Activated CD4-positive, CD25-positive, alpha-beta regulatory T cell treated with anti-CD3 and anti-CD28 coated beads, Interleukin-2, amount 50 U/mL, for 24 hours (primary cell): ENCODE measurements around the gene CAMKK1.
"Not testable (repeated sequence)": the region's sequence is repeated elsewhere in the genome, so short reads cannot be mapped to it uniquely, and the experiment has no call there.

ENCODE experiments used
- ATAC-seq, 2 donors: fragments of 150-1000 bp; cut with Tn5 transposase; one replicate each; pipeline ENCODE4 v1.10.0; 2021; ENCODE audit warnings: mild to moderate bottlenecking in 1 of 2, moderate library complexity in 1 of 2

The CAMKK1 gene

GRCh38 chr17:3844556-3844955 is 48.3 kb downstream of the CAMKK1 start:
- ATAC-seq: not testable (repeated sequence)

DNA sequence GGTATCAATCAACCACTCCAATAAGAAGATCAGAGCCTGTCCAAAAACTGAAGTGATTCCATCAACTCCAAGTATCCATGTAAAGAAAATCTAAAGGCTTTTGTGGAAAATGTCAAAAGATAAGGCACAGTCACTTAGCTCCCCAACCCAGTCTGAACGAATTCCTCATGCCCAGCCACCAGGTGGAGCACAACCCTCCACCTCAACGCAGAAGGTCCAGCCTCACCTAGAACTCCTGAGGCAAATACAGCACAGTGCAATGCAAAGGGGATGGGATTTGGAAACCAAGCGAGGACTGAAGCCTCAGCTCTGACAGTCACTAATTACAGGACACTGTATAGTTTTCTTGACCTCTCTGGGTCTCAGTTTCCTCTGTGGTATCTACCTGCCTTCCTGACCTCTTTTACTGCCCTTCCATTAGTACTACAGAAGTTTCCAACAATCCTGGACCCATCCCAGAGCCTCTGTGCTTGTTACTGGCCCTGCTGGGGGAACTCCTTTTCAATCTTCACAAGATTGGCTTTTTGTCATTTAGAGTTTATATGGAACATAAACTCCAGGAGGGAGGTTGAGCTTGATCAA is 48.8 kb downstream of the CAMKK1 start:
- no peak for ATAC-seq

GRCh38 chr17:3838206-3838605 is 54.6 kb downstream of the CAMKK1 start:
- ATAC-seq: no peak

GRCh38 chr17:3836551-3836950 is 56.3 kb downstream of the CAMKK1 start:
- no peak for ATAC-seq

DNA sequence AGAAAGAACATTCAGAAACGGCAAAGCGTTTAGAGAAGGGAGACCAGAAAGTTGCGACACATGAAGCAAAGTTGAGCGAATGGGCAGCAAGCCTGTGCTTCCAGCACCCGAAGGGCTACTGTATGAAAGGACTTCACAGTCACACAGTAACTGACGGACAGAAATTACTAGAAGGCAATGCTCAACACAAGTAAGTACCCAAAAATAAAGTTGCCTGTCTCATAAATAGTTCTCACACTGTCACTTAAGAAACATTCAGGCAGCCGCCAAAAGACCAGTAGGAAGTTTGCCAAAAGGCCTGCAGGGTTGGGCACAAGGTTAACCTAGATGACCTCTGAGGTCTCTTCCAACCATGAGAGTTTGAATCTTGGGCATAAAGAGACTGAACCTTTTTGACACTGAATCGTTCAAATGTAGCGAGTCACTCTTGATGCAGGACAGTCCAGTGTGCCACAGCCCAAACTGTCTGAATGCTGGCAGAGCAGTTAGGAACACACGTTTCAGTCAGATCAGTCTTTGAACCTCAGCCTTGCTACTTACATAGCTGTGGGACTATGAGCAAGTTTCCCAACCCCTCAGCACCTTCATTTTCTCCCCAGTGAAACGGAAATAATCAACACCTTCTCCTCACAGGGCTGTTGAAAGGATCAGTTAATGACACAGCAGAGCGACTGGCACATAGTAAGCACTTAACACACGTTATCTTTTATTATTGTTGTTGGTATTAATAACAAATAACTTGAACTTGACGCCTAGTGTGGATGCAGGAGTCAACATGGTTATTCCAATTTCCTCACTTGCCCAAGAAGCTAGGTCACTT is 57.2 kb downstream of the CAMKK1 start:
- no peak for ATAC-seq

- no peak for ATAC-seq
Measured at GRCh38 chr17:3834811-3835210, 58.0 kb downstream of the CAMKK1 start.

- ATAC-seq: no peak
Measured at GRCh38 chr17:3828852-3829232, 64.0 kb downstream of the CAMKK1 start.

GRCh38 chr17:3828151-3828851 is 64.6 kb downstream of the CAMKK1 start:
- no peak for ATAC-seq

DNA sequence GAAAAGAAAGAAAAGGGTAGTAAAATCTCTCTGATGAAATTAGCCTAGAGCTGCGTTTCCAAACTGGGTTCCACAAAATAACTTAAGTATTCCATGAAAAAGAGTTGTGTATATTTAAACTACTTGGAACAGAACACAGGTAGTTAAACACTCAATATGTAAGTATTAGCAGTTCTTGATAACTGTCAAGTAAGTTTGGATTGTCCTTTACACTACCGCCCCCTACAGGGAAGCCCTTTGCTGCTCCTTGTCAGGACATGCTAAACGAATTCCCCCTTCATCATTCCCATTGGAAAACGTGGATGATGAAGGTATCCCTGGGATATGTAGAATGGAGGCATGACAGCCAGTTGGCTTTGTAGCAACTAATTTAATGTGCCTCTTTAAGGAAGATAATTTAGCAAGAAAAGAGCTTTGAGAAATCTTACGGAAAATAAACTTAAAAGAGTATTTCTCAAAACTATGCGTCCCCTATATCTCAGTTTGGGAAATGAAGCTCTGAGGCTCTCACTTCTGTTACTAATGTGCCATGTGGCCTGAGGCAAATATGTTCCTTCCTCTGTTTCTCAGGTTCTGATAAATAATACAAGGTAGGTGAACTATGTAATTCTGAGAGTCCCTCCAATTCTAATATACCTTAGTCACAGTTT is 65.6 kb downstream of the CAMKK1 start:
- peak in 1 of 2 donors; percentile 50 for ATAC-seq

DNA sequence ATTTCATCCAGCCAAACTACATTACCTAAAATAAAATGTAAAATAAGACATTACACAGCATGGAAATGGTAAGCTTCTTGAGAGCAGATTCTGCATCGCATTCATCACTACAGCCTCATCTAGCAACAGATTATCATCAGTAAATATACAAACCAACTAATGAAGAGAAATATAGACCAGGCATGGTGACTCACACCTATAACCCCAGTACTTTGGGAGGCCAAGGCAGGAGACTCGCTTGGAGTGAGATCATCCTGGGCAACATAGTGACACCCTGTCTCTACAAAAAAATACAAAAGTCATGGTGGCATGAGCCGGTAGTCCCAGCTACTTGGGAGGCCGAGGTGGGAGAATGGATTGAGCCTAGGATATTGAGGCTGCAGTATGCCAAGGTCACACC is 66.7 kb downstream of the CAMKK1 start:
- peak; percentile 37 to 44 for ATAC-seq

- ATAC-seq: no peak
Measured at GRCh38 chr17:3821101-3821500, 71.8 kb downstream of the CAMKK1 start.

DNA sequence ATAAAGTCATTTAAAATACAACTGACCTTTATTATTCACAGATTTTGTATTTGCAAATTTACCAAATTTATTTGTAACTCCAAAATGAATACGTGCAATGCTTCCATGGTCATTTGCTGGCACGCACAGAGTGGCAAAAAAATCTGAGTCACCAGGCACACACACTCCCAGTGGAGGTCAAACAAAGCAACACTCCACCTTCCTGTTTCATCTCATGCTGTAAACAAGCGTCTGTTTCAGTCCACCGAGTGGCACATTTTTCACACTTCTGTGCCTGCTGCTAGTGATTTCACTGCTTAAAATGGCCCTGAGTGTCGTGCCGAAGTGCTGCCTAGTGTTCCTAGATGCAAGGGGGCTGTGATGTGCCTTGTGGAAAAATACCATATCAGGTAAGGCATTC is 74.1 kb downstream of the CAMKK1 start:
- ATAC-seq: no peak

DNA sequence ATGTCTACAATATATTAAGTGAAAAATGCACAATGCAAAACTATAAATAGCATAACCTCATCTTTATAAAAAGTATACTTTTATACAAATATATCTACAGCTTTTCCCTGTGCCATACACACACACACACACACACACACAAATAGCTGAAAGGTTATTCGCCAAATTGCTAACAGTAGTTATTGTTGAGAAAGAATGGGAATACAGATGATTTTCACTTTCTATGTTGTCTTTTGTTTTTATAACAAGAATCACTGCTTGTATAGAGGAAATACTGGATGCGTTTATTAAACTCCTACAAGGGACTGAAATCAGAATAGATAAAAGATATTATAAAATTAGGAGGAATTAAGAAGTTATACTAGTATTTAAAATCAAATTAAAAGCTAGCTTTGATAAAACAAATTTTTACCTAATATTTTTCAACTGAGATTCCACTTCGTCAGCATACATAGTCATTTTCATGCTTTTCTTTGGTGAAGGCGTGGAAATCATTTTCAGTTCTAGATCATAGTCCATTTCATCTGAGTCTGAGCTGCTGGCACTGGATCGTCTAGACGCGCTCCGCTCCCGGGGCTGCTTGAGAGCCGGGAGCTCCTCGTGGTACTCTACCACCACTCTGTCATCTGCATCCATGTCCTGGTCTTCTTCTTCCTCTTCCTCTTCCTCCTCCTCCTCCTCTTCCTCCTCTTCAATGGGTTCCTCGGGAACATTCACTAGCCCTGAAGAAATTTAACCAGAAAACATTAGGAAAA is 74.8 kb downstream of the CAMKK1 start:
- ATAC-seq: no peak

- no peak for ATAC-seq
Measured at GRCh38 chr17:3815925-3816324, 76.9 kb downstream of the CAMKK1 start.

- ATAC-seq: no peak
Measured at GRCh38 chr17:3815122-3815521, 77.7 kb downstream of the CAMKK1 start.

- no peak for ATAC-seq
Measured at GRCh38 chr17:3814361-3814760, 78.5 kb downstream of the CAMKK1 start.

GRCh38 chr17:3813171-3813570 is 79.7 kb downstream of the CAMKK1 start:
- no peak for ATAC-seq

DNA sequence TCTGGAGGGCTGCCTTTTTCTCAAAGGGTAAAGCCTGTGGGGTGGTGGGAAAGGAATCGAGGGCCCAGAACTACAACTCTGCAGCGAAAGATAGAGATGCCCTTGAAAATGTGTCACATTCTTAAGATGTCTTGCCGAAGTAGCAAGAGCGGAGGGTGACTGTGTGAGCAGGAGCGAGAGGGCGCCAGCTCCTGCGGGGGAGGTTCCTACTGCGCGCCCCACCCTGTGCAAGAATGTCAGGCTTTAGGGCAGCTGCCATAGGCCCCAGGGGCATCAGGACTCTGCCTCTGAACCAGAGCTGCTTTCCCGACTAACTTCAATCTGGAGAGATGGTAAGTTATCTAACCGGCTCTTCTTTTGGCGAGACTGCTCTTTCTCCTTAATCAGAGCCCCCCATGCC is 80.1 kb downstream of the CAMKK1 start:
- ATAC-seq: no peak

- ATAC-seq: no peak
Measured at GRCh38 chr17:3812284-3812683, 80.6 kb downstream of the CAMKK1 start.
